Coronary artery (tissue), 2 donors: ENCODE data around the gene GLP1R.

Experiments
- DNase-seq: peaks from one replicate; pipeline ENCODE4 v3.0.0-alpha.2; 2017; ENCODE audit warnings: low spot score
- H3K27ac ChIP-seq, 2 donors: fragments of 200-600 bp; sonication (generic); one replicate each; pipeline ENCODE4 v1.5.1; 2016 to 2019
- H3K4me3 ChIP-seq: fragments of 200-600 bp; sonication (generic); 2 replicates; pipeline ENCODE4 v1.5.1; 2016; ENCODE audit warnings: mild to moderate bottlenecking, moderate library complexity
- CTCF ChIP-seq: fragments of 200-600 bp; sonication (generic); IDR thresholded peaks from one replicate; pipeline ENCODE4 v1.5.1; 2019; ENCODE audit warnings: antibody characterized with exemption

The GLP1R gene

GRCh38 chr6:39041072-39041471 is 7.5 kb upstream of the GLP1R start:
- no peak for TF ChIP-seq CTCF
- Histone ChIP-seq H3K27ac (no peak overlapping the region), H3K4me3 (no peak overlapping the region)
- no peak for DNase-seq

GRCh38 chr6:39043776-39044175 is 4.8 kb upstream of the GLP1R start:
- TF ChIP-seq CTCF, result no peak
- DNase-seq, result no peak
- Histone ChIP-seq H3K27ac (no peak overlapping the region), H3K4me3 (no peak overlapping the region)

GRCh38 chr6:39044181-39044580 is 4.4 kb upstream of the GLP1R start:
- Histone ChIP-seq H3K27ac (no peak overlapping the region), H3K4me3 (no peak overlapping the region)
- TF ChIP-seq CTCF, result no peak
- DNase-seq, result no peak

GRCh38 chr6:39047434-39048327 is 900 bp upstream of the GLP1R start:
- Histone ChIP-seq H3K4me3 (no peak overlapping the region), H3K27ac (no peak overlapping the region)
- no peak for DNase-seq
- no peak for TF ChIP-seq CTCF

GRCh38 chr6:39049575-39050283 is 1.1 kb downstream of the GLP1R start:
- TF ChIP-seq CTCF, result no peak
- no peak overlapping the region for H3K27ac ChIP-seq

GRCh38 chr6:39050453-39051112 is 2.0 kb downstream of the GLP1R start:
- DNase-seq, result no peak
- Histone ChIP-seq H3K27ac (no peak overlapping the region), H3K4me3 (no peak overlapping the region)
- TF ChIP-seq CTCF, result no peak

More at GRCh38 chr6:39049575-39050283, 1.1 kb downstream of the GLP1R start:
- DNase-seq, result peak; percentile 53
- H3K4me3 ChIP-seq, result no peak overlapping the region
